ENCODE measurements around the gene NPIPA8. TPM values are rescaled to one million over a fixed set of nuclear protein-coding genes. Genes with fewer than 3 reads are reported as not detected.
"Not testable (repeated sequence)": the region's sequence is repeated elsewhere in the genome, so short reads cannot be mapped to it uniquely, and the experiment has no call there.

NPIPA8 gene
- total RNA-seq, 2 experiments from 2014 or later = 7.4 to 18.5 TPM

DNA sequence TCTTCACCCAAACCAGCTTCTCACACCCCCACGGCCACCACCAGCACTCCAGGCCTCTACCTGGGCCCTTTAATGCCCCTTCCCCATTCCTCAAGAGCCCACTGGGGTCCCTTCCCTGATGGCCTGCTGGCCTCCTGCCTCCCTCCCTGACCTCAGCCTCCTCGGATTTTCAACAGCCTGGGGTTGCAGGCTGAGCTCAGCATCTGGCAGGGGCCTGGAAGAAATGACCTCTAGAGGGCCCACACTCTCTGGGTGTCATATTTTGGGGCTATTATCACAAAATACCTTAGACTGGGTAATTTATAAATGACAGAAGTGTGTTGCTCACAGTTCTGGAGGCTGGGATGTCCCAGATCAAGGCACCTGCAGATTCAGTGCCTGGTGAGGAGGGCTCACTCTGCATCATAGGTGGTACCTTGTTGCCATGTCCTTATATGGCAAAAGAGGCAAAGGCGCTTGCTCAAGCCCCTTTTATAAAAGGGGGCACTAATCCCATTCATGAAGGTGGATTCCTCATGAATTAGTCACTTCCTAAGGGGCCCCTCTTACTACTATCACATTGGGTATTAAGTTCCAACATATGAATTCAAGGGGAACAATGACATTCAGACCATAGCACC, 43.1 kb downstream of the NPIPA8 start:
- H4K20me1 ChIP-seq (ENCODE audit: insufficient read depth, low read length); H2AFZ ChIP-seq (ENCODE audit: low read length); POLR2A ChIA-PET; DNase-seq (ENCODE audit: low spot score); H3K36me3 ChIP-seq (ENCODE audit: insufficient read depth, low read length); H3K79me2 ChIP-seq (ENCODE audit: insufficient read depth, low read depth, low read length); H3K9me3 ChIP-seq (ENCODE audit: low read length); BruUV-seq (replicated peaks); H3K9me2 ChIP-seq (ENCODE audit: insufficient read depth, low read length); H3K4me1 ChIP-seq (ENCODE audit: insufficient read depth, low read length, poor library complexity, severe bottlenecking); H3K4me2 ChIP-seq (ENCODE audit: low read length); CTCF ChIA-PET (ENCODE audit: unreplicated experiment); intact Hi-C loops (cut with micrococcal nuclease; ENCODE audit: unreplicated experiment); H3K4me3 ChIP-seq (ENCODE audit: low read depth, low read length, poor library complexity, severe bottlenecking); H3K27ac ChIP-seq (ENCODE audit: low read depth, low read length, poor library complexity, severe bottlenecking): not testable (repeated sequence)

GRCh38 chr16:18290959-18291358, 45.6 kb downstream of the NPIPA8 start:
- CTCF ChIA-PET (ENCODE audit: unreplicated experiment) = not testable (repeated sequence)

GRCh38 chr16:18286342-18286741, 50.2 kb downstream of the NPIPA8 start:
- intact Hi-C loops (cut with micrococcal nuclease; ENCODE audit: unreplicated experiment); H3K4me1 ChIP-seq (ENCODE audit: insufficient read depth, low read length, poor library complexity, severe bottlenecking); BruUV-seq (replicated peaks); H3K27ac ChIP-seq (ENCODE audit: low read depth, low read length, poor library complexity, severe bottlenecking); H3K9me3 ChIP-seq (ENCODE audit: low read length); H3K4me2 ChIP-seq (ENCODE audit: low read length); H3K79me2 ChIP-seq (ENCODE audit: insufficient read depth, low read depth, low read length); H3K4me3 ChIP-seq (ENCODE audit: low read depth, low read length, poor library complexity, severe bottlenecking); H3K9me2 ChIP-seq (ENCODE audit: insufficient read depth, low read length); H2AFZ ChIP-seq (ENCODE audit: low read length); H3K36me3 ChIP-seq (ENCODE audit: insufficient read depth, low read length); H4K20me1 ChIP-seq (ENCODE audit: insufficient read depth, low read length); DNase-seq (ENCODE audit: low spot score); POLR2A ChIA-PET; CTCF ChIA-PET (ENCODE audit: unreplicated experiment): not testable (repeated sequence)

More at GRCh38 chr16:18290959-18291358, 45.6 kb downstream of the NPIPA8 start:
- H3K79me2 ChIP-seq (ENCODE audit: insufficient read depth, low read depth, low read length); H3K27ac ChIP-seq (ENCODE audit: low read depth, low read length, poor library complexity, severe bottlenecking); DNase-seq (ENCODE audit: low spot score); H3K9me3 ChIP-seq (ENCODE audit: low read length); H3K4me2 ChIP-seq (ENCODE audit: low read length); POLR2A ChIA-PET; H4K20me1 ChIP-seq (ENCODE audit: insufficient read depth, low read length); H3K36me3 ChIP-seq (ENCODE audit: insufficient read depth, low read length); intact Hi-C loops (cut with micrococcal nuclease; ENCODE audit: unreplicated experiment); H3K4me3 ChIP-seq (ENCODE audit: low read depth, low read length, poor library complexity, severe bottlenecking); BruUV-seq (replicated peaks); H3K9me2 ChIP-seq (ENCODE audit: insufficient read depth, low read length); H2AFZ ChIP-seq (ENCODE audit: low read length); H3K4me1 ChIP-seq (ENCODE audit: insufficient read depth, low read length, poor library complexity, severe bottlenecking): not testable (repeated sequence)

GRCh38 chr16:18280319-18280718, 56.2 kb downstream of the NPIPA8 start:
- H2AFZ ChIP-seq (ENCODE audit: low read length); H3K4me1 ChIP-seq (ENCODE audit: insufficient read depth, low read length, poor library complexity, severe bottlenecking); BruUV-seq (replicated peaks); H3K36me3 ChIP-seq (ENCODE audit: insufficient read depth, low read length); CTCF ChIA-PET (ENCODE audit: unreplicated experiment); H3K9me2 ChIP-seq (ENCODE audit: insufficient read depth, low read length); H3K4me3 ChIP-seq (ENCODE audit: low read depth, low read length, poor library complexity, severe bottlenecking); H3K9me3 ChIP-seq (ENCODE audit: low read length); H3K4me2 ChIP-seq (ENCODE audit: low read length); H4K20me1 ChIP-seq (ENCODE audit: insufficient read depth, low read length); H3K79me2 ChIP-seq (ENCODE audit: insufficient read depth, low read depth, low read length); POLR2A ChIA-PET; DNase-seq (ENCODE audit: low spot score); intact Hi-C loops (cut with micrococcal nuclease; ENCODE audit: unreplicated experiment); H3K27ac ChIP-seq (ENCODE audit: low read depth, low read length, poor library complexity, severe bottlenecking): not testable (repeated sequence)

DNA sequence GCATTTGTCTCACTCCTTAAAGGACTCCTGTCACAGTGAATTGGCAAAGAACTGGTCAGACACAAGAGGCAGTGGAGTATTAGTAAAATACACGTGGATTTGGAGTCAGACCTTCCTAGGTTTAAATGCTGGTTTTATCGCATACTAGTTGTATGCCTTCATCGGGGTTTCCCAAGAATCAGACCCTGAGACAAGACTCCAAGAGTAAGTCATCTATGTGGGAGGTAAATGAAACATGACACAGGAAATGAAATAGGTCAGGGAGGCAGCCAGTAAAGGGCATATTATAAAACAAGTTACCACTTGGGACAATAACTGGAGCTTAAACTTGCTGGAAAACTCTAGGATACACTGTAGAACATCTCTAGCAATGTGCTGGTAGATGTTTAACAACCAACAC, 59.8 kb downstream of the NPIPA8 start:
- H3K4me2 ChIP-seq (ENCODE audit: low read length); POLR2A ChIA-PET; H3K9me2 ChIP-seq (ENCODE audit: insufficient read depth, low read length); H3K9me3 ChIP-seq (ENCODE audit: low read length); H4K20me1 ChIP-seq (ENCODE audit: insufficient read depth, low read length); BruUV-seq (replicated peaks); H3K4me3 ChIP-seq (ENCODE audit: low read depth, low read length, poor library complexity, severe bottlenecking); H3K27ac ChIP-seq (ENCODE audit: low read depth, low read length, poor library complexity, severe bottlenecking); CTCF ChIA-PET (ENCODE audit: unreplicated experiment); H3K36me3 ChIP-seq (ENCODE audit: insufficient read depth, low read length); DNase-seq (ENCODE audit: low spot score); H2AFZ ChIP-seq (ENCODE audit: low read length); H3K79me2 ChIP-seq (ENCODE audit: insufficient read depth, low read depth, low read length); H3K4me1 ChIP-seq (ENCODE audit: insufficient read depth, low read length, poor library complexity, severe bottlenecking); intact Hi-C loops (cut with micrococcal nuclease; ENCODE audit: unreplicated experiment): not testable (repeated sequence)

GRCh38 chr16:18270171-18270570, 66.4 kb downstream of the NPIPA8 start:
- H2AFZ ChIP-seq (ENCODE audit: low read length); H3K9me2 ChIP-seq (ENCODE audit: insufficient read depth, low read length); intact Hi-C loops (cut with micrococcal nuclease; ENCODE audit: unreplicated experiment); POLR2A ChIA-PET; BruUV-seq (replicated peaks); DNase-seq (ENCODE audit: low spot score); H3K4me1 ChIP-seq (ENCODE audit: insufficient read depth, low read length, poor library complexity, severe bottlenecking); H3K79me2 ChIP-seq (ENCODE audit: insufficient read depth, low read depth, low read length); H3K9me3 ChIP-seq (ENCODE audit: low read length); H3K27ac ChIP-seq (ENCODE audit: low read depth, low read length, poor library complexity, severe bottlenecking); H3K4me3 ChIP-seq (ENCODE audit: low read depth, low read length, poor library complexity, severe bottlenecking); H4K20me1 ChIP-seq (ENCODE audit: insufficient read depth, low read length); CTCF ChIA-PET (ENCODE audit: unreplicated experiment); H3K36me3 ChIP-seq (ENCODE audit: insufficient read depth, low read length); H3K4me2 ChIP-seq (ENCODE audit: low read length): not testable (repeated sequence)

All from OCI-LY7 (cell line).